GM20431 (cell line): ENCODE data around the gene POMT2.

ENCODE experiments used
- in situ Hi-C: fragments of 300-500 bp; cut with MseI, MboI; formaldehyde crosslinking; loops from one replicate; pipeline ENCODE4 v1.15.0; 2020; ENCODE audit warnings: low sequenced_read_pairs; ENCODE audit not compliant: unreplicated experiment

The POMT2 gene

GRCh38 chr14:77248666-77249065 is 72.0 kb downstream of the POMT2 start:
- in situ Hi-C loops: no loop called here

- in situ Hi-C loops: no loop called here
Measured at GRCh38 chr14:77246784-77247183, 73.9 kb downstream of the POMT2 start.

DNA sequence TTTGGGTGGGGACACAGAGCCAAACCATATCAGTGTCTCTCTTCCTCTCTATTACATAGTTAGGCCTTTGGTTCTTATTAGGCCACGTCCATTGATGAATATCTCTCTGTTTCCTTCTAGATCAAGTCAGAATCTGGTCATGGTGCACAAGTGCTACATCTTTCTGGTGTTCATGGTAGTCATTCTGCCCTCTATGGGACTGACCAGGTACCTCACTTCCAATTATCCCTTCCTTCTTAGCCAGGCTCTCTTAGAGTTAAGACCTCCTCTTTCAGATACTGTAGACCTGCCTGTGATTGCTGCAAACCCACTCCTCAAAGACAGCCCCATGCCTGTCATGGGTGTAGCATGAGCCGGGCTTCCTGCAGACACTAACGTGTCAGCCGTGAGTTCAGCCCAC is 74.9 kb downstream of the POMT2 start:
- in situ Hi-C loops: no loop called here

DNA sequence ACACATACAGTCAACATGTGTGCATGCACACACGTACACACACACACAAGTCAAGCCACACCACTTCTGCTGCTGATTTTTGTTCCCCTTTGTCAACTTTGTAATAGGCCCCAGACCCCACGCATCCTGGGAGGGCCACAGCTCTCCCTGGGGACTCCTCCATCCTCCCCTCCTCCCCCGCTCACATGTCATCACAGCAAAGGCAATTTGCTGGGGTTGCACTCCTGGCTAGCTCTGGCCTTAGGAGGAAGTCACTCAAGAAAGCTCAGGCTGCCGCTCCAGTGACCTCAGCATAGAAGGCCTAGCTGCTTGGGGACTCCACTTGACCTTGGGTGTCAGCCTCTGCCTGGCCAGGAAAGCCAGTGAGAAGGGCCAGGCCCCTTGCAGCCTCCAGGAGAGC is 76.8 kb downstream of the POMT2 start:
- in situ Hi-C loops: no loop called here

- in situ Hi-C loops: no loop called here
Measured at GRCh38 chr14:77242752-77243151, 77.9 kb downstream of the POMT2 start.

DNA sequence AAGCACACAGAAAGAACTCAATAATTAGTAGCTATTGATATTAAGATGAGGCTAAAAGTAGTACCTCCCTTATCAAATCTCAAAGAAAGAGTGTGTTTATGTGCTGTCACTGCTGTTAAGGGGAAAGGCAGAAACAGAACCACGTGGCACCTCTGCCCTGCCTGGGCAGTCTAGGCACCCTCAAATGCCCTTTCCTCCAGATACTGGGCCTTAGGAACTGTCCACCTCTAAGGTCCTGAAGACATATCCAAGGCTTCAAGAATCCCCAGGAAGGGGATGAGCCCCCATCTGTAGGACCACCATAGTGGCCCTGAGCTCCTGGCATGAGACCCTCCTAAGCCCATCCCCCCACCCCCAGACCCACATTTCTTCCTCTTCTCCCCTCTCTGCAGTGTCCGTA is 78.7 kb downstream of the POMT2 start:
- in situ Hi-C loops: no loop called here

DNA sequence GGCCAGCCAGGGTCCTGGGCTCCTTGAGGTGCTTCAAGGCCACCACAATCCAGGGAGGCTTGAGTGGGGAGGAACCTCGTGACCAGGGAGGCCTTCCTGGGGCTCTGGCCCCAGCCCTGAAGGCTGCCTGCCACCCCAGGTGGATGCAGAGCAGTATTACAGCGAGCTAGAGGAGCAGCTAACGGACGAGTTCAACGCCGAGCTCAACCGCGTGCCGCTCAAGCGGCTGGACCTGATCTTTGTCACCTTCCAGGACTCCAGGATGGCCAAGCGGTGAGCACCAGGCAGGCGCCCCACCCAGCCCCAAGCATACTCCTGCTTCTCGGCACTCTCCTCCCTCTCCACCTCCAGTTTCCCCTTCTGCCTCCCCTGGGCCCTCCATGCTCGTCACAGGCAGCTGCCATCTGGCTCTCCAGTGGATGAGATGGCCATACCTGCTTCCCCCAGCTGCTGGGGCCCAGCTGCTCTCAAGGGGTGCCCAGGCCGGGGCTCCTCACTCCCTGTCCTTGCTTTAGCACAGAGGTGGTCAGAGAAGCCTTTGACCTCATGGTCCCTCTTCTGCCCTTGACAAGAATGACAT is 80.3 kb downstream of the POMT2 start:
- in situ Hi-C loops: no loop called here

DNA sequence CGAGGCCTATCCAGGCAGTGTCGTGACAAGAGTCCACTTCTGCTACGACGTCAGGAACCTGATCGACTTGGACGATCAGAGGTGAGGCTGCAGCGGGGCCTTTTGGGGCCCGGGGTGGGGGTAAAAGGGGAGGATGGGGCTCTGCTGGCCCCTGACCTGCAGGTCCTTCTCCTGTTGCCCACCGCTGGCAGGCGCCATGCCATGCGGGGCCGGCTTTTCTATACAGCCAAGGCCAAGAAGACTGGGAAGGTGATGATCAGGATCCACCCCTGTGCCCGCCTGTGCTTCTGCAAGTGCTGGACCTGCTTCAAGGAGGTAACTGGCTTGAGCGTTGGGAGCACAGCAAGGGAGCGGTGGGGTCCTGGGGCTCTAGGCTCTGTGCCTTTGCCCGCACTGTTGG is 81.3 kb downstream of the POMT2 start:
- in situ Hi-C loops: no loop called here

DNA sequence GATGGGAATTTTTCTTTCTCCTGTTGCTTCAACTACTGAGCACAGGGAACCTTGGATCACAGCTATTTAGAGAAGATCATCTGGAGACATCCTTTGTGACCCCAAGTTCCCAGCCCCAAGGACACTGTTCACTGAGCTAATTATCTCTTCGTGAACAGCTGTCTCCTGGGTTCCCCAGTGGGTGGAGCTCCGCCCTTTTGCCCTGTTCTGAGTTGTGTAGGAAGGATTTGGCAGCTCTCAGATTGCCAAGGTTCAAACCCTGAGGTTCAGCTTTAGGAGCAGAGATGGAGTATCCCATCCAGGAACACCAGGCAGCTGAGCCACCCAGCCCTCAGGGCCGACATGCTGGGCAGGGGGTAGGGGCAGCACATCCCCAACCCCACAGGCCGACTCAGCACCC is 81.7 kb downstream of the POMT2 start:
- in situ Hi-C loops: no loop called here

DNA sequence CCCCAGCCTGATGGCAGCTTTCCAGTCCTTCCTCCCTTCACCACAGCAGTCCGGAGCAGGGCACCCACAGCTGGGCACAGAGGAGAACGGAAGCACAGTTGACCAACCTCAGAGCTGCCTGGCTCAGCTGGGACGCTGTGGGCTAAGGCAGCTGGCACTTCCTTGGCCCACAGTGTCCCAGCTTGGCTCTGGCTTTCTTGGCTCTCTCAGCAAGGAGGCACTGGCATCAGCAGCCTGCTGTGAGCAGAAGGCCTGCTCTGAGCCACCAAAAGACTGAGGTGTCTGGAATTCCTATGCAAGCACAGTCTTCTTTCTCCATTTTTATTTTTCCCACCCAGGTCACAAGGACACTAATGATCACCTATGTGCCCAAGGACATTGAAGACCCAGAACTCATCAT is 82.3 kb downstream of the POMT2 start:
- in situ Hi-C loops: no loop called here

GRCh38 chr14:77236814-77237213 is 83.9 kb downstream of the POMT2 start:
- in situ Hi-C loops: no loop called here

DNA sequence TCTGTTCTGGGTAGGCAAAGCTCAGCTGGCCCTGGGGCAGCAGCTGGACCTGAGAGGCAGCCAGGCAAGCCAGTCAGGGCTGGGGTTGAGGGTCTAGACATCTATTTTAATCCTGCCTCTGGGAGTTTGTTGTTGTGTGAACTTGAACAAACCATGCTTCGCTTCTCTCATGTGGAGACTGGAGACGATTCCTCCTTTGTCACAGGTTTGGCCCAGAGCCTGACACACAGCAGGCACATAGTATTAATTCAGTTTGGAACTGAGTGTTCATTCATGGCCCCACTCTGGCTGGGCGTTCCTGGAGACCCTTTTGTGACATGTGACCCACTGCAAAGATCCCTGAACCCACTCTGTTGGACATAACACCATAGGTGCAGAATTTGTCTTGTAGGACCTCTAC is 89.0 kb downstream of the POMT2 start:
- in situ Hi-C loops: no loop called here

- in situ Hi-C loops: no loop called here
Measured at GRCh38 chr14:77230914-77231313, 89.8 kb downstream of the POMT2 start.

- in situ Hi-C loops: no loop called here
Measured at GRCh38 chr14:77228056-77228455, 92.6 kb downstream of the POMT2 start.

DNA sequence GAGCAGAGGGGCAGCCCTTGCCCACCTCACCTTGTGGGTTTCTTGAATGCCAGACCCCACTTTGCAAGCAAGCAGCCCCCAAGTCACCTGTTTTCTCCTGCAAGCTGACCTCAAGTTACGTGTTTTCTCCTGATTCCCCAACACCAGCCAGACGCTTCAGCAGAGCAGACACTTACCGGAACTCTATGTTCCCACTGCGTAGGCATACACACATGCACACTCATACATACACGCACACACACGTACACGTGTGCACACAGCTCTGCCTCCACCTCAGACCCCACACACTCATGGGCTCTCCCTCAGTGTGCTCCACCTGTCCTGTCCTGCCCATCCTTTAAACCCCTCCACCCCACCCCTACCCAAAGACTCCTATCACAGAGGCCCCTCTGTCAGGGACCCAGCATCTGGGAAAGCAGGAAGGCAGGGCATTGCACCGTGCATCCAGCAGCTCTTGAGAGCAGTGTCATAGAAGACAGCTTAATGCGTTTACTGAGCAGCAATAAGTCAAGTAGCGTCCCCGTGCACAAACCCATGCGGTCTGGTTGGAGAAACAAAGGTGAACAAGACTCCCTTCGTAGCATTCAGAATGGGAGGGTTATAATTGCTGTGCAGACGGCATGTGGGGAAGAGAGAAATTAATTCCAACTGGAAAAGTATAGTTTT is 94.7 kb downstream of the POMT2 start:
- in situ Hi-C loops: no loop called here

DNA sequence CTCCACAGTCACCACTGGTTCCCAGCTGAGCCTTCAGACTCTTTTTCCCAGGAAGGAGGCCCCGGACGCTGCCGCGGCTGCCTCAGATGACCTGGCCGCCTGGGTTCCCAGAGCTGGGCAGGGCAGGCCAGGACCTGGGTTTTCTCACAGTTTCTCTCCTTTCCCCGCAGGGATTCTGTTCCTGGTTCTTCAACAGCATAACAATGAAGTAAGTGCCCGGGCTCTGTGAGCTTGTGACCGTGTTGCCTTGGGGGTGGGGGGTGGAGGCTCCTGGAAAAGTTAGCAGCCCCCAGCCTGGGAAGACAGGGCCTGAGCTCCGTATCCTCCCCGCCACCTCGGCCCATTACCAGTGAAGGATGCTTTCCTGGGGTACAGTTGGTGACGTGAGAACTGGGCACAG is 95.4 kb downstream of the POMT2 start:
- in situ Hi-C loops: no loop called here
